Stomach (tissue), 9 donors: ENCODE measurements around the gene CCN5. TPM values are rescaled to one million over a fixed set of nuclear protein-coding genes. Genes with fewer than 3 reads are reported as not detected.

ENCODE experiments used
- DNase-seq, 2 donors: peaks; one replicate each; pipeline versions ENCODE4 v3.0.0 to v3.0.0-alpha.2; 2013 to 2019
- H3K27ac ChIP-seq, 5 donors: fragments of 200-600 bp in 4 of 5; sonication (generic) in 4 of 5; one replicate each; pipeline ENCODE4 v1.5.1; 2013 to 2019; ENCODE audit warnings: mild to moderate bottlenecking in 1 of 5, moderate library complexity in 1 of 5
- H3K27me3 ChIP-seq, 3 donors: fragments of 200-600 bp; sonication (generic); one replicate each; pipeline ENCODE4 v1.5.1; 2017 to 2019; ENCODE audit warnings: mixed run types in 1 of 3
- H3K36me3 ChIP-seq, 4 donors: fragments of 200-600 bp; sonication (generic); 1 replicate in 3 of 4; 2 replicates in 1 of 4; pipeline ENCODE4 v1.5.1; 2016 to 2019
- H3K4me1 ChIP-seq, 4 donors: fragments of 200-600 bp; sonication (generic); one replicate each; pipeline ENCODE4 v1.5.1; 2016 to 2019
- H3K4me3 ChIP-seq, 4 donors: fragments of 200-600 bp; sonication (generic) in 3 of 4; one replicate each; pipeline ENCODE4 v1.5.1; 2016 to 2019; ENCODE audit warnings: mild to moderate bottlenecking in 1 of 4
- H3K9me3 ChIP-seq, 4 donors: fragments of 200-600 bp; sonication (generic); one replicate each; pipeline ENCODE4 v1.5.1; 2016 to 2019
- CTCF ChIP-seq, 7 experiments: fragments of 450-650 bp in 4 of 7; fragments of 200-600 bp in 3 of 7; sonication (generic) in 3 of 7; IDR thresholded peaks; one replicate each; pipeline ENCODE4 v1.5.1; 2016 to 2019; ENCODE audit warnings: antibody characterized with exemption in 7 of 7, control low read depth in 2 of 7, mild to moderate bottlenecking in 1 of 7
- EP300 ChIP-seq: sonication (generic); formaldehyde crosslinking; IDR thresholded peaks from one replicate; pipeline ENCODE4 v1.6.1; 2017; ENCODE audit warnings: antibody characterized with exemption
- POLR2A ChIP-seq, 4 donors: fragments of 450-650 bp; IDR thresholded peaks; one replicate each; pipeline ENCODE4 v1.6.1; 2016; ENCODE audit warnings: antibody characterized with exemption in 4 of 4, control low read depth in 2 of 4, mild to moderate bottlenecking in 1 of 4, moderate library complexity in 1 of 4
- POLR2AphosphoS5 ChIP-seq, 3 donors: sonication (generic); formaldehyde crosslinking; IDR thresholded peaks; one replicate each; pipeline ENCODE4 v1.6.1; 2016; ENCODE audit warnings: antibody characterized with exemption in 3 of 3
- WGBS, 5 donors: extraction: QIAGEN DNeasy Blood & Tissue Kit in 3 of 5; methylation state at CpG; one replicate each; pipeline versions ENCODE4 v1.1.5 to v1.1.7; 2013 to 2018; 5-methylcytosine and 5-hydroxymethylcytosine counted together
- intact Hi-C: fragments of 100-400 bp; cut with DNase I; formaldehyde crosslinking; loops from one replicate; pipeline ENCODE4 v1.15.1; 2023; ENCODE audit warnings: low total_unique reads
- polyA plus RNA-seq, 3 donors: library from polyadenylated mRNA; stranded (reverse); fragments of 200-250 nt; gene quantifications; one replicate each; pipeline ENCODE4 v1.2.3, GENCODE V29; 2013
- total RNA-seq, 5 donors: library from RNA; depleted of rRNA; stranded (reverse); fragments of >200 nt; gene quantifications; one replicate each; pipeline versions ENCODE4 v1.1.0 to v1.2.3, GENCODE V29; 2014 to 2016
- donor health status: healthy with polysubstance abuse.
- donor health status: Bipolar disorder and iron deficiency.
- donor health status: healthy.

The CCN5 gene
- total and polyA plus RNA-seq, 8 donors = 2.5 to 193 (median 8.2) TPM; not detected in 3

GRCh38 chr20:44770484-44771171 lies 55.5 kb downstream of the CCN5 start:
- no peak overlapping the region for H3K4me3 ChIP-seq
- no peaks in the 10 kb centered on the region for H3K9me3 ChIP-seq
- DNase-seq = no peak
- no peaks in the 10 kb centered on the region for H3K4me1 ChIP-seq
- TF ChIP-seq POLR2A (IDR thresholded peaks at IDR 0.05) (no peak), EP300 (no peak), POLR2AphosphoS5 (IDR thresholded peaks at IDR 0.05) (no peak), CTCF (IDR thresholded peaks at IDR 0.05) (no peak)
- no peak overlapping the region for H3K27ac ChIP-seq
- no peaks in the 10 kb centered on the region for H3K36me3 ChIP-seq
- peaks cover 0 to 78% (median 0%) of the 10 kb centered on the region in 3 donors for H3K27me3 ChIP-seq
- intact Hi-C loops = no loop called here
- 59 to 67% (median 61%) methylated on average over 11 of the region's 11 CpGs for WGBS, 5 donors

GRCh38 chr20:44771172-44771535 lies 56.0 kb downstream of the CCN5 start:
- WGBS, 5 donors = 84 to 93% (median 86%) methylated on average over 8 of the region's 8 CpGs
- no peaks in the 10 kb centered on the region for H3K4me1 ChIP-seq
- peaks cover 0 to 77% (median 0%) of the 10 kb centered on the region in 3 donors for H3K27me3 ChIP-seq
- no peak overlapping the region for H3K27ac ChIP-seq
- H3K36me3 ChIP-seq = no peaks in the 10 kb centered on the region
- DNase-seq = no peak
- no peak for TF ChIP-seq POLR2AphosphoS5 (IDR thresholded peaks at IDR 0.05)
- TF ChIP-seq EP300 = no peak
- no peak for TF ChIP-seq POLR2A (IDR thresholded peaks at IDR 0.05)
- no peak for TF ChIP-seq CTCF (IDR thresholded peaks at IDR 0.05)
- H3K4me3 ChIP-seq = no peak overlapping the region
- H3K9me3 ChIP-seq = no peaks in the 10 kb centered on the region
- intact Hi-C loops = no loop called here

- intact Hi-C loops = no loop called here
- no peak for TF ChIP-seq EP300
- TF ChIP-seq POLR2A (IDR thresholded peaks at IDR 0.05) = no peak
- TF ChIP-seq CTCF (IDR thresholded peaks at IDR 0.05) = no peak
- no peak for TF ChIP-seq POLR2AphosphoS5 (IDR thresholded peaks at IDR 0.05)
- H3K4me1 ChIP-seq = no peaks in the 10 kb centered on the region
- WGBS, 5 donors = 54 to 73% (median 68%) methylated on average over 8 of the region's 8 CpGs
- peaks cover 0 to 70% (median 5%) of the 10 kb centered on the region in 3 donors for H3K27me3 ChIP-seq
- no peaks in the 10 kb centered on the region for H3K36me3 ChIP-seq
- H3K9me3 ChIP-seq = no peaks in the 10 kb centered on the region
- H3K4me3 ChIP-seq = no peak overlapping the region
- H3K27ac ChIP-seq = no peak overlapping the region
- no peak for DNase-seq
Observed at GRCh38 chr20:44772636-44773035, 57.5 kb downstream of the CCN5 start.

GRCh38 chr20:44773070-44773829 lies 58.1 kb downstream of the CCN5 start:
- no peak for TF ChIP-seq POLR2A (IDR thresholded peaks at IDR 0.05)
- TF ChIP-seq CTCF (IDR thresholded peaks at IDR 0.05) = no peak
- TF ChIP-seq POLR2AphosphoS5 (IDR thresholded peaks at IDR 0.05) = no peak
- TF ChIP-seq EP300 = no peak
- Histone ChIP-seq H3K9me3 (no peaks in the 10 kb centered on the region), H3K27ac (no peak overlapping the region), H3K4me1 (no peaks in the 10 kb centered on the region), H3K36me3 (no peaks in the 10 kb centered on the region), H3K27me3 (peaks cover 0 to 67% (median 5%) of the 10 kb centered on the region in 3 donors), H3K4me3 (no peak overlapping the region)
- no peak for DNase-seq
- intact Hi-C loops = no loop called here
- 42 to 55% (median 48%) methylated on average over 10 of the region's 10 CpGs for WGBS, 5 donors
